Measurements from ENCODE around the gene MACIR. TPM values are rescaled to one million over a fixed set of nuclear protein-coding genes. Genes with fewer than 3 reads are reported as not detected.

MACIR gene
- total RNA-seq, 1 donor from 2014 or later = 3.9 TPM

DNA sequence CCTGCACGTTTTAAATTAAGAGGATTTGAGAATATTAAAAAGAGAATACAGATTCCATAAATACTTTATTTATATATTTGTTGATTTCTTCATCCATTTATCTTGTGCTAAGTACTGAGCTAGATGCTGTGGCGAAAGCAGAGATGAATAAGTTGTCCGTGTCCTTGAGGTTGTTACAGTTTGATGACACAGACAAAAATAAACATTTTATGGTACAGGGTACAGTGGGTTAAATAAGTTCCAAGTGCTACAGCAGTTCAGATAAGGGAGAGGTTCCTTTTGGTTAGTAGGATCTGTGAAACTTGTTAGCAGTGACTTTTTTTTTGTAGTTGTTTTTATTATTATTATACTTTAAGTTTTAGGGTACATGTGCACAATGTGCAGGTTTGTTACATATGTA is 50.2 kb downstream of the MACIR start:
- TF ChIP-seq, protein P1, sequence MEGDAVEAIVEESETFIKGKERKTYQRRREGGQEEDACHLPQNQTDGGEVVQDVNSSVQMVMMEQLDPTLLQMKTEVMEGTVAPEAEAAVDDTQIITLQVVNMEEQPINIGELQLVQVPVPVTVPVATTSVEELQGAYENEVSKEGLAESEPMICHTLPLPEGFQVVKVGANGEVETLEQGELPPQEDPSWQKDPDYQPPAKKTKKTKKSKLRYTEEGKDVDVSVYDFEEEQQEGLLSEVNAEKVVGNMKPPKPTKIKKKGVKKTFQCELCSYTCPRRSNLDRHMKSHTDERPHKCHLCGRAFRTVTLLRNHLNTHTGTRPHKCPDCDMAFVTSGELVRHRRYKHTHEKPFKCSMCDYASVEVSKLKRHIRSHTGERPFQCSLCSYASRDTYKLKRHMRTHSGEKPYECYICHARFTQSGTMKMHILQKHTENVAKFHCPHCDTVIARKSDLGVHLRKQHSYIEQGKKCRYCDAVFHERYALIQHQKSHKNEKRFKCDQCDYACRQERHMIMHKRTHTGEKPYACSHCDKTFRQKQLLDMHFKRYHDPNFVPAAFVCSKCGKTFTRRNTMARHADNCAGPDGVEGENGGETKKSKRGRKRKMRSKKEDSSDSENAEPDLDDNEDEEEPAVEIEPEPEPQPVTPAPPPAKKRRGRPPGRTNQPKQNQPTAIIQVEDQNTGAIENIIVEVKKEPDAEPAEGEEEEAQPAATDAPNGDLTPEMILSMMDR (IDR thresholded peaks at IDR 0.05) = no peak
- ATAC-seq (ENCODE audit: low read depth) (no peak), DNase-seq (no peak)
- Mint-ChIP-seq H3K4me3 (no peak overlapping the region), H3K27me3 (peaks cover 8% of the 10 kb centered on the region), H3K36me3 (ENCODE audit: low read depth) (no peaks in the 10 kb centered on the region), H3K9me3 (no peaks in the 10 kb centered on the region), H3K4me1 (no peaks in the 10 kb centered on the region), H3K27ac (no peak overlapping the region)
- CTCF ChIA-PET = no interaction called here
- POLR2A ChIA-PET = no interaction called here
- intact Hi-C loops (cut with micrococcal nuclease) = no loop called here

DNA sequence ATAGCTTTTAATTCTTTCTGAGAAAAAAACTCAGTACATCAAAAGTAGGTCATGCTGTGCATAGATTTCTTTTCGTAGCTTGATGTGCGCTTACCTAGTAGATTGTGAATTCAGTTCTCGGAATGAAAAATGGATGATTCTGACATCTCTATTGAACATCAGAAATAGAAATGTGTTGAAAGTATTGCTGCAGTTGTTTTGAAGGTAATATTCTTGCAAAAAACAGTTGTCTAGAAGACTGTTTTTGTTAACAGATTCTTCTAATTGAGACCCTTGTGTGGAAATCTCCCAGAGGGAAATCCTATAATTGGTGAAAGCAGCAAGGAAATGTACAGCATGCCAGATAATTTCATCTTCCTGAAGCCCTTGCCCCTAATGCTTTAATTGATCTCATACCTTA is 54.5 kb downstream of the MACIR start:
- Mint-ChIP-seq H3K4me1 (no peaks in the 10 kb centered on the region), H3K27me3 (peaks cover 8% of the 10 kb centered on the region), H3K27ac (no peak overlapping the region), H3K36me3 (ENCODE audit: low read depth) (no peaks in the 10 kb centered on the region), H3K4me3 (no peak overlapping the region), H3K9me3 (no peaks in the 10 kb centered on the region)
- TF ChIP-seq, protein P1 (IDR thresholded peaks at IDR 0.05) = no peak
- ATAC-seq (ENCODE audit: low read depth) = no peak
- ChIA-PET CTCF (no interaction called here), POLR2A (no interaction called here)
- no peak for DNase-seq
- intact Hi-C loops (cut with micrococcal nuclease) = no loop called here

DNA sequence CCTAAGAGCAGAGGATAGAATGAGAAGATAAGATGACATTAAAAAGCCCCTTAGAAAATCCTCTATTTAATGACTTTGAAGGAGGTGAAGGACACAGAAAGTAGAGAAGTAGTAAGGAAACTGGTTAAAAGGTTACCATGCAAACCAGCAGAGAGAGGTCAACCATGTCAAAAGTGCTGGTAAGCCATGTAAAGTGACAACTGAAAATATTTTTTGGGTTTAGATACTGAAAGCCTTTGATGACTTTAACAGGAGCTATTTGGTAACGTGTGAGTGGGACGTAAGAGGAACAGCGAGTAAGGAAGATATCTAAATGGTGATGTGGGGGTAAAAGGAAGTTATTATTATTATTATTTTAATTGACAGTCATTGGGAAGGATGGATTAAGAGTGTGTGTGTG is 56.9 kb downstream of the MACIR start:
- POLR2A ChIA-PET = no interaction called here
- DNase-seq = no peak
- peaks cover 8% of the 10 kb centered on the region for H3K27me3 Mint-ChIP-seq
- intact Hi-C loops (cut with micrococcal nuclease) = no loop called here
- no peaks in the 10 kb centered on the region for H3K9me3 Mint-ChIP-seq
- TF ChIP-seq, protein P1 (IDR thresholded peaks at IDR 0.05) = no peak
- H3K36me3 Mint-ChIP-seq (ENCODE audit: low read depth) = no peaks in the 10 kb centered on the region
- no peak overlapping the region for H3K4me3 Mint-ChIP-seq
- CTCF ChIA-PET = no interaction called here
- H3K27ac Mint-ChIP-seq = no peak overlapping the region
- no peak for ATAC-seq (ENCODE audit: low read depth)
- H3K4me1 Mint-ChIP-seq = no peaks in the 10 kb centered on the region

DNA sequence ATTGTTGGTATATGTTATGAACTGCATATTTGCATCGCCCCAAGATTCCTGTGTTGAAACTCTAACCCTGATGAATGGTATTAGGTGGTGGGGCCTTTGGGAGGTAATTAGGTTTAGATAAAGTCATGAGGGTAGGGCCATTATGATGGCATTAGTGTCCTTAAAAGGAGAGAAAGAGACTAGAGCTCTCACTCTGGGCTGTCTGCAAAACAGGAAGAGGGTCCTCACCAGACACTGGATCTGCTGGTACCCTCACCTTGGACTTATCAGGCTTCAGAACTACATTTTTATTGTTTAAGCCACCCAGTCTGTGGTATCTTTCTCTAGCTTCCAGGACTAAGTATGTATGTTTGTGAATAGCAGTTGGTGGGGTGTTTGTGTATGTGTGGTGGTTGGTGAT is 68.9 kb downstream of the MACIR start:
- DNase-seq (no peak), ATAC-seq (ENCODE audit: low read depth) (no peak)
- CTCF ChIA-PET = no interaction called here
- intact Hi-C loops (cut with micrococcal nuclease) = no loop called here
- Mint-ChIP-seq H3K4me1 (no peaks in the 10 kb centered on the region), H3K27ac (no peak overlapping the region), H3K27me3 (peaks cover 3% of the 10 kb centered on the region), H3K4me3 (no peak overlapping the region), H3K9me3 (no peaks in the 10 kb centered on the region), H3K36me3 (ENCODE audit: low read depth) (no peaks in the 10 kb centered on the region)
- TF ChIP-seq, protein P1 (IDR thresholded peaks at IDR 0.05) = no peak
- POLR2A ChIA-PET = no interaction called here

DNA sequence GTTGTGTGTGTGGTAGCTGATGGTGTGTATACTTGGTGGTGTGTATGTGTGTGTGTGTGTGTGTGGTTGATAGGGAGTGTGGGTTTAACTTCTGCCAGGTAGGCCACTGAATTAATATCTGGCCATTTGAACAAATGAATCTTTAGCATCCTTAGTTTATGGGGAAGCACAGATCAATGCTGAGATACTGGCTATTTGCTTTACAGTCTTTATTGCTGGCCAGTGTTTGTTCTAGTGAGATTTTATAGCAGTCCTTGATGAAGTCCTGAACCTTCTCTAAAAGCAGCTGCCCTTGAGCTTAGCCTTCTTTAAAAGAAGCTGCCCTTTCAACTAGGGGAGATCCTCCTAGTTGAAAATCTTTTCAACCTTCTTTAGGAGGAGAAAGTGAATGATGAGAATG is 69.3 kb downstream of the MACIR start:
- ATAC-seq (ENCODE audit: low read depth) (no peak), DNase-seq (no peak)
- CTCF ChIA-PET = no interaction called here
- H3K27me3 Mint-ChIP-seq = peaks cover 3% of the 10 kb centered on the region
- H3K9me3 Mint-ChIP-seq = no peaks in the 10 kb centered on the region
- H3K36me3 Mint-ChIP-seq (ENCODE audit: low read depth) = no peaks in the 10 kb centered on the region
- POLR2A ChIA-PET = no interaction called here
- intact Hi-C loops (cut with micrococcal nuclease) = no loop called here
- TF ChIP-seq, protein P1 (IDR thresholded peaks at IDR 0.05) = no peak
- no peak overlapping the region for H3K27ac Mint-ChIP-seq
- H3K4me1 Mint-ChIP-seq = no peaks in the 10 kb centered on the region
- no peak overlapping the region for H3K4me3 Mint-ChIP-seq

Other genes starting within 250 kb of the MACIR start
- gene GIN1, start 138.6 kb upstream of the MACIR start, total RNA-seq = 9.1 and 12.6 TPM in 2 replicates
- gene PPIP5K2, start 138.5 kb upstream of the MACIR start, total RNA-seq = 60.7 and 76.1 TPM in 2 replicates